Spinal cord (tissue), 10 donors: ENCODE results near the gene NID2. TPM values are rescaled to one million over a fixed set of nuclear protein-coding genes. Genes with fewer than 3 reads are reported as not detected.

Experiments
- DNase-seq, 6 donors: peaks; one replicate each; pipeline versions ENCODE4 v3.0.0 to v3.0.0-alpha.2; 2013 to 2015; ENCODE audit warnings: low spot score in 6 of 6, low read depth in 4 of 6
- H3K27ac ChIP-seq: one replicate; pipeline ENCODE4 v1.5.1; 2013; ENCODE audit warnings: low read depth, low read length, control low read depth
- H3K27me3 ChIP-seq: one replicate; pipeline ENCODE4 v1.6.1; 2013; ENCODE audit warnings: low read length; ENCODE audit not compliant: control insufficient read depth, insufficient read depth
- H3K36me3 ChIP-seq: one replicate; pipeline ENCODE4 v1.6.1; 2013; ENCODE audit warnings: low read length; ENCODE audit not compliant: control insufficient read depth, insufficient read depth
- H3K4me1 ChIP-seq: one replicate; pipeline ENCODE4 v1.6.1; 2013; ENCODE audit warnings: low read length; ENCODE audit not compliant: control insufficient read depth, insufficient read depth
- H3K4me3 ChIP-seq: one replicate; pipeline ENCODE4 v1.5.1; 2013; ENCODE audit warnings: low read depth, low read length, control low read depth
- H3K9me3 ChIP-seq: one replicate; pipeline ENCODE4 v1.6.1; 2013; ENCODE audit warnings: low read length; ENCODE audit not compliant: control insufficient read depth, insufficient read depth
- WGBS: methylation state at CpG from one replicate; pipeline ENCODE4 v1.1.5; 2013; ENCODE audit warnings: missing lambda C conversion rate; ENCODE audit not compliant: insufficient coverage; 5-methylcytosine and 5-hydroxymethylcytosine counted together
- polyA plus RNA-seq, 2 donors: library from polyadenylated mRNA; unstranded; fragments of 120-200 nt; gene quantifications; one replicate each; pipeline ENCODE4 v1.2.1, GENCODE V29; 2013; ENCODE audit not compliant: insufficient read length in 2 of 2
- total RNA-seq, 2 donors: library from RNA; depleted of rRNA in 1 of 2; stranded (reverse); fragments of 120-200 nt in 1 of 2; fragments of >200 nt in 1 of 2; gene quantifications; one replicate each; pipeline versions ENCODE4 v1.2.3 to v1.2.4, GENCODE V29; 2013 to 2014
- donor health status: healthy.

Gene NID2
- total and polyA plus RNA-seq, 4 donors: 36.9 to 270 (median 92.8) TPM

GRCh38 chr14:51977075-51977474 lies 91.8 kb downstream of the NID2 start:
- 84% methylated on average over 2 of the region's 5 CpGs for WGBS
- no peaks in the 10 kb centered on the region for H3K4me1 ChIP-seq
- H3K27ac ChIP-seq: no peak overlapping the region
- H3K9me3 ChIP-seq: no peaks in the 10 kb centered on the region
- no peaks in the 10 kb centered on the region for H3K27me3 ChIP-seq
- no peak overlapping the region for H3K4me3 ChIP-seq
- no peak for DNase-seq
- no peaks in the 10 kb centered on the region for H3K36me3 ChIP-seq

DNA sequence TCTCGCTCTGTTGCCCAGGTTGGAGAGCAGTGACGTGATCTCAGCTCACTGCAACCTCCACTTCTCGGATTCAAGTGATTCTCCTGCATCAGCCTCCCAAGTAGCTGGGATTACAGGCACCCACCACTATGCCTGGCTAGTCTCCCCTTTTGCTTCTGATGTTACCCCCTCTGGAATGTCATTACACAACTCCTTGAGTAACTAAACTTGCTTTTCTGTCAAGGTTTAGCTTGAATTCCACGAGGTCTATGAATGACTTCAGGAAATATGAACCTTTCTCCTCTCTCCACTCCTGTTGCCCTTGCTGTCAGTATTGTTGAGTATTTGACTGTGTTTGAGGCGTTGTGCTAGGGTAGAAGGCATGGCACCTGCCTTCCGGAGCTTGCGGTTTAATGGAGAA lies 96.3 kb downstream of the NID2 start:
- H3K36me3 ChIP-seq: no peaks in the 10 kb centered on the region
- no peak for DNase-seq
- peaks cover 10% of the 10 kb centered on the region for H3K4me1 ChIP-seq
- no peak overlapping the region for H3K27ac ChIP-seq
- no peaks in the 10 kb centered on the region for H3K27me3 ChIP-seq
- WGBS: 97% methylated on average over 6 of the region's 7 CpGs
- H3K9me3 ChIP-seq: no peaks in the 10 kb centered on the region
- no peak overlapping the region for H3K4me3 ChIP-seq

- Histone ChIP-seq H3K4me3 (no peak overlapping the region), H3K4me1 (peaks cover 10% of the 10 kb centered on the region), H3K9me3 (no peaks in the 10 kb centered on the region), H3K27ac (peak overlapping the region; percentile 65), H3K27me3 (no peaks in the 10 kb centered on the region), H3K36me3 (no peaks in the 10 kb centered on the region)
- 55% methylated on average over 5 of the region's 6 CpGs for WGBS
- DNase-seq: peak in 2 of 6 donors; percentile 30 to 32
Observed at GRCh38 chr14:51969852-51970540, 98.9 kb downstream of the NID2 start.

DNA sequence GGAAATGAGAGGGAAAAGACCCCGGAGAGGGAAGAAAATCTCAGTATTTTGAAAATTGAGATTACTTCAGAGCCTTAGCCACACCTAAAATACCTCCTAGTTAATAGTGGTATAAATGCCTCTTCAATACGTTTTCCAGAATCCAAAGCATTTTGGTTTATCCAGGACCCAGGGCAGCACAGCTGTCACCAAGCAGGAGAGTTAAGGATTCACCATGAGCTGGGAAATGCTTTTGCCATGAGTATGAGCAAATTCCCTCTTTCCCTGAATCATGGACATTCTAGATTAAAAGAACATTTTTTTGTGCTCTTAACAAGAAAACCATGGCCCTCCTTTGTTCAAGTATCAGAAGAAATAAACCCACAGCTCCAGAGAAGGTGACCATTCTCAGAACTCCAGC lies 101.3 kb downstream of the NID2 start:
- no peaks in the 10 kb centered on the region for H3K27me3 ChIP-seq
- no peak overlapping the region for H3K27ac ChIP-seq
- H3K36me3 ChIP-seq: no peaks in the 10 kb centered on the region
- WGBS: 100% methylated on average over 1 of the region's 2 CpGs
- peaks cover 10% of the 10 kb centered on the region for H3K4me1 ChIP-seq
- H3K4me3 ChIP-seq: no peak overlapping the region
- DNase-seq: no peak
- H3K9me3 ChIP-seq: no peaks in the 10 kb centered on the region

GRCh38 chr14:51963286-51963685 lies 105.6 kb downstream of the NID2 start:
- peak in 4 of 6 donors; percentile 17 to 87 (median 48) for DNase-seq
- Histone ChIP-seq H3K36me3 (no peaks in the 10 kb centered on the region), H3K27me3 (no peaks in the 10 kb centered on the region), H3K9me3 (no peaks in the 10 kb centered on the region), H3K4me3 (no peak overlapping the region), H3K4me1 (no peaks in the 10 kb centered on the region), H3K27ac (peak overlapping the region; percentile 89)
- no CpG with 5 or more reads among the region's 4 CpGs for WGBS

- H3K27me3 ChIP-seq: no peaks in the 10 kb centered on the region
- no peaks in the 10 kb centered on the region for H3K4me1 ChIP-seq
- no peaks in the 10 kb centered on the region for H3K9me3 ChIP-seq
- peak overlapping the region; percentile 89 for H3K27ac ChIP-seq
- 83% methylated on average over 1 of the region's 3 CpGs for WGBS
- no peaks in the 10 kb centered on the region for H3K36me3 ChIP-seq
- no peak overlapping the region for H3K4me3 ChIP-seq
- DNase-seq: peak in 1 of 6 donors; percentile 56
Observed at GRCh38 chr14:51962711-51963110, 106.1 kb downstream of the NID2 start.

- no peaks in the 10 kb centered on the region for H3K27me3 ChIP-seq
- no peaks in the 10 kb centered on the region for H3K36me3 ChIP-seq
- DNase-seq: no peak
- H3K9me3 ChIP-seq: no peaks in the 10 kb centered on the region
- no peaks in the 10 kb centered on the region for H3K4me1 ChIP-seq
- no peak overlapping the region for H3K4me3 ChIP-seq
- H3K27ac ChIP-seq: no peak overlapping the region
Observed at GRCh38 chr14:51960866-51961265, 108.0 kb downstream of the NID2 start.

DNA sequence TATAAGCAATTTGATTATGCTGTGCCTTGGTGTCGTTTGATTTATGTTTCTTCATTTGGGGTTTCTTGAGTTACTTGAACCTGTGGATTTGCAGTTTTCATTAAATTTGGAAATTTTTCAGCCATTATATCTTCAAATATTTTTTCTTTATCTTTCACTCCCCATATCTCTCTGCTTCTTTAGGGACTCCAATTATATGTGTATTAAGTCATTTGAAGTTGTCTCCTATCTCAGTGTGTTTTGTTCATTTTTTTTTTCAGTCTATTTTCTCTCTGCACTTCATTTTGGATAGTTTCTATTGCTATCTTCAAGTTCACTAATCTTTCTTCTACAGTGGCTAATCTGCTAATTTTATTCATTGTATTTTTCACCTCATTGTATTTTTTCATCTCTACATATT lies 108.9 kb downstream of the NID2 start:
- H3K4me1 ChIP-seq: no peaks in the 10 kb centered on the region
- H3K27ac ChIP-seq: no peak overlapping the region
- H3K9me3 ChIP-seq: no peaks in the 10 kb centered on the region
- no peaks in the 10 kb centered on the region for H3K36me3 ChIP-seq
- no peaks in the 10 kb centered on the region for H3K27me3 ChIP-seq
- no peak overlapping the region for H3K4me3 ChIP-seq
- no CpG with 5 or more reads among the region's 1 CpG for WGBS
- no peak for DNase-seq

GRCh38 chr14:51957950-51958349 lies 110.9 kb downstream of the NID2 start:
- Histone ChIP-seq H3K9me3 (no peaks in the 10 kb centered on the region), H3K4me1 (no peaks in the 10 kb centered on the region), H3K27me3 (no peaks in the 10 kb centered on the region), H3K27ac (no peak overlapping the region), H3K4me3 (no peak overlapping the region), H3K36me3 (no peaks in the 10 kb centered on the region)
- 50% methylated on average over 2 of the region's 2 CpGs for WGBS
- DNase-seq: no peak
